D721Med (cell line): Measurements from ENCODE around the gene RNF39.

Experiments
- DNase-seq: peaks from one replicate; pipeline ENCODE4 v3.0.0; 2011; ENCODE audit warnings: low spot score; ENCODE audit not compliant: insufficient read length
- FAIRE-seq: peaks from 2 replicates; lab custom pipeline; 2011; peaks lifted over from hg19 to GRCh38; lab: Jason Lieb, UNC
- CTCF ChIP-seq: IDR thresholded peaks from 2 replicates; pipeline ENCODE4 v1.5.1; 2012; ENCODE audit warnings: mild to moderate bottlenecking, control low read depth; ENCODE audit not compliant: insufficient read depth; ENCODE audit errors: missing control alignments

RNF39 gene

GRCh38 chr6:30047220-30047619 is 28.3 kb downstream of the RNF39 start:
- no peak for TF ChIP-seq CTCF
- FAIRE-seq (no peak), DNase-seq (no peak)

- no peak for FAIRE-seq
- DNase-seq = no peak
- TF ChIP-seq CTCF = no peak
These were observed 30.9 kb downstream of the RNF39 start for GRCh38 chr6:30044630-30045029.

- no peak for FAIRE-seq
- TF ChIP-seq CTCF = no peak
- no peak for DNase-seq
These were observed 31.8 kb downstream of the RNF39 start for GRCh38 chr6:30043744-30044143.

- no peak for FAIRE-seq
- no peak for DNase-seq
- no peak for TF ChIP-seq CTCF
These were observed 32.7 kb downstream of the RNF39 start for GRCh38 chr6:30042914-30043313.

- FAIRE-seq = no peak
- DNase-seq = no peak
- no peak for TF ChIP-seq CTCF
These were observed 33.1 kb downstream of the RNF39 start for GRCh38 chr6:30042476-30042875.

- TF ChIP-seq CTCF = no peak
- FAIRE-seq (no peak), DNase-seq (no peak)
These were observed 33.7 kb downstream of the RNF39 start for GRCh38 chr6:30041821-30042220.

- TF ChIP-seq CTCF = no peak
- DNase-seq (no peak), FAIRE-seq (no peak)
These were observed 34.3 kb downstream of the RNF39 start for GRCh38 chr6:30041221-30041620.
